Head of caudate nucleus (tissue), 42 donors: ENCODE data around the gene RNF11.

Source experiments
- DNase-seq, 42 donors: peaks; one replicate each; pipeline versions ENCODE4 v3.0.0 to v3.0.0-alpha.2; 2020 to 2021; ENCODE audit warnings: mixed read lengths in 7 of 42
- intact Hi-C: fragments of 100-400 bp; cut with DNase I; formaldehyde crosslinking; loops from one replicate; pipeline ENCODE4 v1.15.0; 2022

RNF11 gene

GRCh38 chr1:51303315-51303714 lies 67.2 kb downstream of the RNF11 start:
- no peak for DNase-seq
- intact Hi-C loops = no loop called here

- intact Hi-C loops = no loop called here
- no peak for DNase-seq
Measured at GRCh38 chr1:51303751-51304251, 67.7 kb downstream of the RNF11 start.

GRCh38 chr1:51304360-51304759 lies 68.3 kb downstream of the RNF11 start:
- DNase-seq = no peak
- intact Hi-C loops = no loop called here

GRCh38 chr1:51305371-51305823 lies 69.3 kb downstream of the RNF11 start:
- intact Hi-C loops = no loop called here
- no peak for DNase-seq

- intact Hi-C loops = no loop called here
- no peak for DNase-seq
Measured at GRCh38 chr1:51306950-51307349, 70.9 kb downstream of the RNF11 start.

DNA sequence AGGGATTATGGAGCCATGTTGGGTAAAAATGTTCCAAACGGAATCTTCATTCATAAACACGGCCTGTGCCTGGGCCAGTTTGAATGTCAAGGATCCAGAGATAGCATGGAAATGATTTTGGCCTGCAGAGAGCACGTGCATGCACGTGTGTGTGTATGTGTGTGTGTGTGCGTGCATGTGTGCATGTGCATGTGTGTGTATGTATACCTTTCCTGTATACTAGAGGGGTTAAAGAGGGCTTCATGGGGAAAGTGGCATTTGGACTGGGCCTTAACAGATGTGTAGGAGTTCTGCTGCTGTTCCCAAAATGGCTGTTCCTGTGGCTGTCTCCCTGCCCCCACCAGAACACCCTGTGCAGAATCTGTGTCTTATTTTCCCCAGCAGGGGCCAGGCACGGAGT lies 72.6 kb downstream of the RNF11 start:
- intact Hi-C loops = no loop called here

DNA sequence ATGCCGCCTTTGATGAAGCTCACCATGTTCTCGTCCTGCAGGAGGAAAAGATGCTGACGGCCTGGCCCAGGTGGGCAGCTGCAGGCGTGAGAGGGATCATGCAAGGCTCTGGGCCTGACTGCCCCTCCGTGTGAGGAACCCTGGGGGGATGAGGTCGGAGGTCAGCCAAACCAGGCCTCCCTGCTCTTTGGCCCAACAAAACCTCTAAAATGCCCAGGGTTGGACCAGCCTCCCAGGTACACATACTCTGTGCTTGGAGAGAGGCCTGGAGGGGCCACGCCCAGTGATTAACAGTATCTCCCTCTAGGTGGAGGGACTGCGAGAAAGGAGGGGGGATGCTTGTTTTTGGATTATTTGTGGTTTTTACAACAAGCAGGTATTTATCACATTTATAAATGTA lies 73.2 kb downstream of the RNF11 start:
- no peak for DNase-seq
- intact Hi-C loops = no loop called here

More for the DNA sequence above, 72.6 kb downstream of the RNF11 start:
- no peak for DNase-seq

DNA sequence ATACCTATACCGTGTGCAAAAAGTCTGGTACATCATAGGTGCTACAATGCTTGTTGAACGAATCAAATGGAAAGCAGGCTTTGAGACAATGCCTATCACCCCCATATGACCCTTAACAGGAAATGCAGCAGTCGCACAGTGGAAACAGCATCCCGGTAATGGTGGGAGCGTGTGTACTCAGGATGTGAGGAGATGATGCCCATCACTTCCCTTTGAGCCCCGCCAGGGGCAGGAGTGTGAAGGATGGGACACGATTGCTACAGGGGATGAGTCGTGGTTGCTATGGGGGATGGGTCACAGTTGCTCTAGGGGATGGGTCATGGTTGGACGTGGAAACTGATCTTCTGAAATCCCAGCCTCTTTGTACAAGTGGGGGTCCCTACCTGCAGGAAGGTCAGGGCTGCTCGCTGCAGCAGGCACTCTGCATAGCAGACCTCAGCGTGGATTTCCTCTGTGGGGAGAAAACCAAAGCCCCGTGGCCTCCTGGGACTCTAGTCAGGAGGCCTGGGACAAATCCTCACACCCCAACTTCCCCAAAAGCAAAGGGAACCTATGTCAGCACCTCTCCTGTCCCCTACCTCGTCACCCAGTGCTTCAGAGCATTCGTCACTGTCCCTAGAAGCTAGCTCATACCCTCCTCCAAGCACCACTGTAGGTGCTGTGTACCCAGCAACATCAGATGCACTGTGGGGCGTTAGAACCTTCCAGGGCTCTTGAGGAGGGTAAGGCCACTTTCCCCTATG lies 75.0 kb downstream of the RNF11 start:
- intact Hi-C loops = no loop called here
- no peak for DNase-seq

GRCh38 chr1:51311826-51312225 lies 75.8 kb downstream of the RNF11 start:
- intact Hi-C loops = no loop called here
- DNase-seq = no peak

GRCh38 chr1:51312718-51313117 lies 76.6 kb downstream of the RNF11 start:
- no peak for DNase-seq
- intact Hi-C loops = no loop called here

GRCh38 chr1:51313268-51313852 lies 77.3 kb downstream of the RNF11 start:
- DNase-seq = no peak
- intact Hi-C loops = no loop called here

GRCh38 chr1:51313961-51314777 lies 78.1 kb downstream of the RNF11 start:
- intact Hi-C loops = no loop called here
- DNase-seq = no peak

DNA sequence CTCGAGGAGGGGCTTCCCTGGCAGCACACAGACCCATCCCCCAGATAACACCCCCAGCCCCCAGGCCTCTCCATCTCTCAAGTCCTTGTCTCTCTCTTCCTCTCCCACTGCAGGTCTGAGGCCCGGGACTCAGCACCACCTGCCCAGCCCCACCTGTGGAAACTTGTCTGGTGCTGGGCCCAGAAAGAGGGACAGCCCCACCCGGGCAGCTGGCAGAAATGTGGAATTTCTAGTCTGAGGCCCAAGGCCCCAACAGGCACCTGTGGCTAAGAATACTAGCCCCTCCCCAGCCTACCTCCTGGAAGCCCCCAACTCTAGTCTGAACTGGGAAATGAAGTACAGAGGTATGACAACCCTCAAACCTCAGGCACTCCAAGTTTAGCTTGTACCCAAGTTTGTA lies 78.9 kb downstream of the RNF11 start:
- no peak for DNase-seq
- intact Hi-C loops = no loop called here

GRCh38 chr1:51316113-51316845 lies 80.2 kb downstream of the RNF11 start:
- intact Hi-C loops = no loop called here
- DNase-seq = no peak

- DNase-seq = no peak
- intact Hi-C loops = no loop called here
Measured at GRCh38 chr1:51316846-51317120, 80.7 kb downstream of the RNF11 start.

GRCh38 chr1:51317798-51318197 lies 81.7 kb downstream of the RNF11 start:
- DNase-seq = no peak
- intact Hi-C loops = no loop called here

DNA sequence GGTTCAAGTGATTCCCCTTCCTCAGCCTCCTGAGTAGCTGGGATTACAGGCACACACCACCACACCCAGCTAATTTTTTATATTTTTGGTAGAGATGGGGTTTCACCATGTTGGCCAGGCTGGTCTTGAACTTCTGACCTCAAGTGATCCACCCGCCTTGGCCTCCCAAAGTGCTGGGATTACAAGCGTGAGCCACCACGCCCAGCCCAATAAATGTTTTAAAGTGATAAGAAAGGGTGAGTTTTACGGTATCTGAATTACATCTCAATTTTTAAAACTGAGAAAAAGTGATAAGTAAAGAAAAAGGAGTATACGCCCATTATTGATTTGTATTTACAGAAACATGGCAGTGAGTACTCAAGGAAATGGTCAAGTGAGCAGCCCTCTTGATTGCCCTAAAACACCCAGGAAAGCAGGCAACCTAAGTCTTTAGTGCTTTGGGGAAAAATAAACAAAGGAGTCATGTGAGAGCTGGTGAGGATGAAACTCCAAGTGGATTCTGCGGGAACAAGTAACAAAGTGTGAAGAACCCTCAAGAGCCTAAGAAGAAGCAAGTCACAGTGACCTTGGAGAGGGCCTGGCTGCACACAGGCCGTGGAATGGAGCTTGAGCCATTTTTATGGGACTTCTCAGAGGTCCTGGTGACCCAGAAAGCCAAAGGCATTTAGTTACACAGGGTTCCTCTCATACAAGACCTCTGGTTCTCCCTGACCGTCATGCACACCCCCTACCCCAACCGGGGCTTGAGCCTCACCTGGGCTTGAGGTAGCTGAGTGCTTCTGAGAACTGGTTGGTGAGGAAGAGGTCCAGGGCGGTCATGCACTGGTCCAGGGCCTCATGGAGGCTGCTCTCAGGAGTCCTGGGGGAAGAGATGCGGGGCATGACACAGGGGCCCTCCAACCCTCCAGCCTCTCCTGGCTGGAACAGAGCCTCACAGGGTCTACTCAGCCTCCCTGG lies 85.2 kb downstream of the RNF11 start:
- intact Hi-C loops = no loop called here
- DNase-seq = no peak

- DNase-seq = no peak
- intact Hi-C loops = no loop called here
Measured at GRCh38 chr1:51321924-51322280, 85.8 kb downstream of the RNF11 start.
